VCaP (cell line): ENCODE measurements around the gene EML1.

Source experiments
- H3K27ac ChIP-seq: fragments of 450-650 bp; 2 replicates; pipeline ENCODE4 v1.5.1; 2017
- TF ChIP-seq, protein P1 (sequence below): fragments of 450-650 bp; conservative IDR thresholded peaks from 2 replicates; pipeline ENCODE4 v1.5.1; 2017; ENCODE audit warnings: mild to moderate bottlenecking, moderate library complexity

Gene EML1

DNA sequence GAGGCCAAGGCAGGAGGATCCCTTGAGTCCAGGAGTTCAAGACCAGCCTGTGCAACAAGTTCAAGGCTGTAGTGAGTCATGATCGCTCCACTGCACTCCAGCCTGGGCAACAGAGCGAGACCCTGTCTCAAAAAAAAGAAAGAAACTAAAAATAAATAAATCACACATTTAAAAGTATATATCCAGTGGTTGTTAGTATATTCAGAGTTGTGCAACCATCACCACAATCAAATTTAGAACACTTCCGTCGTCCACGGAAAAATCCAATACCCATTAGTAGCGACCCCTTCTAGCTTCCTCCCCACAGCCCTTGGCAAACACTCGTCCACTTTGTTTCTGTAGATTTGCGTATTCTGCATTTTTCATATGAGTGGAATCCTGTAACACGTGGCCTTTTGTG is 44.7 kb upstream of the EML1 start:
- no peak overlapping the region for H3K27ac ChIP-seq
- TF ChIP-seq, protein P1, sequence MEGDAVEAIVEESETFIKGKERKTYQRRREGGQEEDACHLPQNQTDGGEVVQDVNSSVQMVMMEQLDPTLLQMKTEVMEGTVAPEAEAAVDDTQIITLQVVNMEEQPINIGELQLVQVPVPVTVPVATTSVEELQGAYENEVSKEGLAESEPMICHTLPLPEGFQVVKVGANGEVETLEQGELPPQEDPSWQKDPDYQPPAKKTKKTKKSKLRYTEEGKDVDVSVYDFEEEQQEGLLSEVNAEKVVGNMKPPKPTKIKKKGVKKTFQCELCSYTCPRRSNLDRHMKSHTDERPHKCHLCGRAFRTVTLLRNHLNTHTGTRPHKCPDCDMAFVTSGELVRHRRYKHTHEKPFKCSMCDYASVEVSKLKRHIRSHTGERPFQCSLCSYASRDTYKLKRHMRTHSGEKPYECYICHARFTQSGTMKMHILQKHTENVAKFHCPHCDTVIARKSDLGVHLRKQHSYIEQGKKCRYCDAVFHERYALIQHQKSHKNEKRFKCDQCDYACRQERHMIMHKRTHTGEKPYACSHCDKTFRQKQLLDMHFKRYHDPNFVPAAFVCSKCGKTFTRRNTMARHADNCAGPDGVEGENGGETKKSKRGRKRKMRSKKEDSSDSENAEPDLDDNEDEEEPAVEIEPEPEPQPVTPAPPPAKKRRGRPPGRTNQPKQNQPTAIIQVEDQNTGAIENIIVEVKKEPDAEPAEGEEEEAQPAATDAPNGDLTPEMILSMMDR = no peak

DNA sequence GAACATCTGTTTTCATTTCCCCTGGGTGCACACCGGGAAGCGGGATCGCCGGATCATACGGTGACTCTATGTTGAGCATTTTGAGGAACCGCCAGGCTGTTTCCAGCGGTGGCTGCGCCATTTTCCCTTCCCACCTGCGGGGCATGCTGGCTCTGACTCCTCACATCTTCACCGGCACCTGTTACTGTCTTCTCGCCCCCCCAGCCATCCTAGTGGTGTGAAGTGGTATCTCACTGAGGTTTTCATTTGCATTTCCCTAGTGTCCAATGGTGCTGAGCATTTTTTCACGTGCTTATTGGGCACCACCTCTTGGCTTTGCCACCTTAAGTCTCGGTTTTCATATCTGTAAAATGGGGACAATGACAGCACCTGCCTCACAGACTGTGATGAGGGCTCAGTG is 44.1 kb upstream of the EML1 start:
- TF ChIP-seq, protein P1 = no peak; the same call in 1 of the 2 replicates

DNA sequence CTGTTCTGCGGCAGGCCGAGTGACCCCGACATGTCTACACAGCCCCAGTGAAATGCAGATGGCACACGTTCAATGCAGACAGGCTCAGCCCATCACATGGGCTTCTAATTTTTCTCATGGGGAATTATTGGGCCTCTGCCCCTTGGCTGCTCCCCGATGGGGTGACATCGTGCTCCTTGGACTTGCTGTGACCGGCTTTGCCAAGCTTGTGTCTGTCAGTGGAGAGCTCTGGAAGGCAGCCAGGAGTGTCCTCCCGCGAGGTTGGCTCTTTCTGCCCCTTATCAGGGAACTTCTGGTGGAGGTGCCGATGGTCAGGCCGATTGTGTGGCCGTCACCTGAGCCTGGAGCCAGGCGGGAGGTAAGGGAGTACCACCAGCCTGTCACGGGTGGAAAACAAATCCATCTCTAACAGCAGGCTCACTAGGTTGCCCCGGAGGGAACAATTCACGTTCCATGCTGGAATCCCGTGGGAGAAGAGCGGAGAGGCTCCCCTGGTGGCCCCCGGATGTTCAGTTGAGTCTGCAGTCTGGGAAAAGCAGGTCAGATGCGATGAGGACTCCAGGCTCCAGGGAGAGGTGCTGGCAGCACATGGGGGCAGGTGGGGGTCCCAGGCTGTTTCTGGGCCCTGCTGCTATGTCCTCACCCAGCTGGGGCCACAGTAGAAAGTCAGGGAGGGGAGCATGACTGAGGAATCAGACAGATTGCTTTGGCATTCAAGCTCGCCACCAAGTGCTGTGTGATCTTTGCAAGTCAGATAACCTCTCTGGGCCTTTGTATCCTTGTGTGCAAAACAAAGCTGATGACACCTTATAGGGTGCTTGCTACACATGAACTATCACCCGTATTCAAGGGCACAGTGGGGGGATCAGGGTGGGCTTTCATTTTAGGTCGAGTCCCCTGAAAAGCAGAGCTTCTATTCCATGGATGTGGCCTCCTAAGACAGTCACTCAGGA is 43.2 kb upstream of the EML1 start:
- H3K27ac ChIP-seq = no peak overlapping the region
- TF ChIP-seq, protein P1 = no peak

More for the DNA sequence above, 44.1 kb upstream of the EML1 start:
- no peak overlapping the region for H3K27ac ChIP-seq

DNA sequence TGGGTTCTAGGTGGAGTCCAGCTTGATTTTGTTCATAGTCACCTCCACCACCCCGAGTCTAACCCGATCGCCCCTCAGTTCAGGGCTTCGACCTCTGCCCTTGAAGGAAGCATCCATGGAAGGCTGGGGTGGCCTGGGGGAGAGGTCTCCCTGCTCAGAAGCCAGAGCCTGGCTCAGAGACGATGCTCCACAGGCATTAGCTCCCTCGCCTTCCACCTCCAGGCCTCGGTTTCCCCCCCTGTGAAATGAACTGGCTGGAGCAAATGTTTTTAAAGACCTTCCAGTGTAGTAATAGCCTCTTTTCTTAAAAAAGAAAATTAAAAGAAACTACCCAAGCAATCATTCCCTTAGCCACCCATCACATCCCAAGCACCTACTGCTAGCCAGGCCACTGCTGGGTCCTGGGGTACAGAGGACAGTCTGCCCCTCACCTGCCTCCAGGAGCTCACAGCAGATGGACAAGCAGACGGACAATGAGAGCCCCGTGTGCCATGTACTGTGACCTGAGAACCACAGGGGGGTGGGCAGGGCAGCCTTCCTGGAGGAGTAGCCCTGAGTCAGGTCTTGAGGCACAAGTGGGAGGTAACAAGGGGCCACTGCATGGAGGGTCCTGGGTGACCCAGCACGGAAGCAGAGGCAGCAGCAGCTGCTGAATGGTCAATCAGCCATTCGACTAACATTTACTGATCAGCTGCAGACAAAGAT is 42.3 kb upstream of the EML1 start:
- H3K27ac ChIP-seq = no peak overlapping the region
- TF ChIP-seq, protein P1 = no peak

DNA sequence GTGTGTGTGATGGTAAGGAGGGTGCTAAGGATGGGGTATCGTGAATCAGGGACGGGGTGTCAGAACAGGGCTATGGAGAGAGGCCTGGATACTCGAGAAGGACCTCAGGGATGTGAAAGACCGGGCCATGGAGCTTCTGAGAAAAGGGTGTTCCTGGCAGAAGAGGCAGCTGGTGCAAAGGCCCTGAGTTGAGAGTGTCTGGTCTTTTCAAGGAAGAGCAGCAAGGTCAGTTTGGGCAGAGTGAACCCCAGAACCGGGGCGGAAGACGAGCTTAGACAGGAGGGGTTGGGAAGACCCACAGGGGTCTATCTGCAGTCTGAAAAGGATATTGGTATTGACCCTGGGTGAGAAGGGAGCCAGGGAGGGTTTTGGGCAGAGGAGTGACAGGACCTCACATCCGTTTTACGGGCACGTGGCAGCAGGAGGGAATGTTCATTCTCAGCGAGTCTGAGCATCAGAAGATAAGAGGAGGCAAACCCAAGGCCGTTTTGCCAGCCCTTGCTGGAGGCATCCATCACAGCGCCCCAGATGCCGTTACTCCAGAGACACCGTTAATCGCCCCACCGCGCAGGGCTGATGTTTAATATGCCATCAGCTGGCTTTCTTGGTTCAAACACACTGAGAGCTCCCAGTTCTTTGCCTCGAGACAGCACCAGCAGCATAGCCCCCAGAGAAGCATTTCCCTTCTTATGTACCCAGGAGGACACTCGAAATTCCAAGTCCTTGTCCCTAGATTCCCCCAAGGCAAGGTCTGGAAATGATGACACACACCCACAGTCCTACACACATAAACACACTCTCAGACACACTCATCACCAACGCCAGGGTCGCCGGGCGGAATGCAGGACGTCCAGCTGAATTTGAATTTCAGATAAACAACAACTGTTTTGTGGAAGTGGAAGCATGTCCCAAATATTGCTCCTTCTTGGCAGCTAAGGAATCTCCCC is 41.4 kb upstream of the EML1 start:
- TF ChIP-seq, protein P1 = no peak
- no peak overlapping the region for H3K27ac ChIP-seq

DNA sequence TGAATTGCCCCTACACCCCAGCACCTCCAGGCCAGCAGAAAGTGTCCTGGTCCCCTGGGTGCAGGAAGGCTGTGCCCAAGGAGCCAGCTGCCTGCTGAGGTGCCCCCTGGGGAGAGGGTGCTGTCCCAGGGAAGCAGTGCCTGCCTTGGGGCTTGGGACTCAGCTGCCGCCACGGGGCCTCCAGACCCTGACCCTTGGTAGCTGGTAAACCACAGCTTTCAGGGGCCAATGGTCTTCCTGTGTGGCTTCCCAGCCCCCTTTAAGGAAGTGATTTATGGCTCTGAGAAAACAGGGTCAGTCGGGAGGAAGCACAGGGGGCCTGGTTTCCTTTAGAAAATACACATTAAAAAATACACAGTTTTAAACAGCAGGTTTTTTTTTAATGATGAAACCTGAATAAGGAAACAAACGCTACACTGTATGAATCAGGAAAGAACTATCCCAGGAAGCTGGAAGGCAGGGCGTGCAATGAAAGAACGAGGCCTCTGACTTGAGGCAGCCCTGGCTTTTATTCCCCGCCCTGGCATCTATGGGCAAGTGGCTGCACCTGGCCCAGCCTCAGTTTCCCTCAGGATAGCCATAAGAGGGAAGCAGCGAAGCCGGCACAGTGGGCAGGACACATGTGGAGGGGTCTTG is 40.6 kb upstream of the EML1 start:
- no peak overlapping the region for H3K27ac ChIP-seq
- TF ChIP-seq, protein P1 = no peak
